ENCODE data around the gene PHLDB1.

DNA sequence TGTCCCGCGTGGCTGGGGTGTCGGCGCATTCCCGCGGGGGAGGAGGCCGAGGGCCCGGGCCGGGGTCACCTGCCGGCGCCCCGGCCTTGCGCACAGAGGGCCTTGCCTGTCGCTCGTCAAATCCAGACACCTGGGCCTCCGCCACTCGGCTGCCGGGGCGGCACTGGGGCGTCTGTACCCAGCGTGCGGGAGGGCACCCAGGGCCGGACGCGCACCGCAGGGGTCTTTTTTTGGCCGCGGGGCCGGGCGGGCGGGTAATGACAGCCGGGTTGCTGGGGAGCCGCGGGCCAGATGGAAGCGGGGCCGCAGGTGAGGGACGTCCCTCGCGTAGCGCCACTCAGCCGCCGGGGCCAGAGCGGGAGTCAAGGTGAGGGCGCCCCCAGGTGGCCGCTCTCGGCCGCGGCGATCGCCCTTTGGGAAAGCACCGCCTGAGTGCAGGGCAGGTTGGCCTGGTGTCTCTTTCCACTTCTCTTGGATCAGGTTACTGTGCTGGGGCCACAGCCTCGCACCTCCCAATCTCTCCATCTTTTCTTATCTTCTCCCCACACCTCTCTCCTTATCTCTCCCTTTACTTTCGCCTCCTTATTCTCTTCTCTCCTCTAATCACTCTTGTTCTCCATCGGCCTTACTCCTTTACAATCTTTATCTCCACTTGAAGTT lies 3.5 kb downstream of the PHLDB1 start:
- TF ChIP-seq, protein P1, sequence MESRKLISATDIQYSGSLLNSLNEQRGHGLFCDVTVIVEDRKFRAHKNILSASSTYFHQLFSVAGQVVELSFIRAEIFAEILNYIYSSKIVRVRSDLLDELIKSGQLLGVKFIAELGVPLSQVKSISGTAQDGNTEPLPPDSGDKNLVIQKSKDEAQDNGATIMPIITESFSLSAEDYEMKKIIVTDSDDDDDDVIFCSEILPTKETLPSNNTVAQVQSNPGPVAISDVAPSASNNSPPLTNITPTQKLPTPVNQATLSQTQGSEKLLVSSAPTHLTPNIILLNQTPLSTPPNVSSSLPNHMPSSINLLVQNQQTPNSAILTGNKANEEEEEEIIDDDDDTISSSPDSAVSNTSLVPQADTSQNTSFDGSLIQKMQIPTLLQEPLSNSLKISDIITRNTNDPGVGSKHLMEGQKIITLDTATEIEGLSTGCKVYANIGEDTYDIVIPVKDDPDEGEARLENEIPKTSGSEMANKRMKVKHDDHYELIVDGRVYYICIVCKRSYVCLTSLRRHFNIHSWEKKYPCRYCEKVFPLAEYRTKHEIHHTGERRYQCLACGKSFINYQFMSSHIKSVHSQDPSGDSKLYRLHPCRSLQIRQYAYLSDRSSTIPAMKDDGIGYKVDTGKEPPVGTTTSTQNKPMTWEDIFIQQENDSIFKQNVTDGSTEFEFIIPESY (IDR thresholded peaks at IDR 0.05; ENCODE audit: borderline replicate concordance, low read depth): no peak
- TF ChIP-seq TAF1 (IDR thresholded peaks at IDR 0.05; ENCODE audit: borderline replicate concordance, low read depth, low read length) (no peak), EP300 (IDR thresholded peaks at IDR 0.05; ENCODE audit: borderline replicate concordance in 1 of 2, low read depth in 1 of 2, low read length in 1 of 2) (no peak), TEAD4 (IDR thresholded peaks at IDR 0.05; ENCODE audit: borderline replicate concordance, insufficient read depth) (no peak), CHD2 (IDR thresholded peaks at IDR 0.05; ENCODE audit: low read length, partially characterized antibody) (no peak), CTCF (IDR thresholded peaks at IDR 0.05) (peak; percentile 54), POLR2AphosphoS5 (IDR thresholded peaks at IDR 0.05; ENCODE audit: low read depth, low read length) (no peak), NFIC (IDR thresholded peaks at IDR 0.05; ENCODE audit: borderline replicate concordance) (no peak), FOXJ3 (CRISPR knock-in tag; IDR thresholded peaks at IDR 0.05) (no peak), RXRA (IDR thresholded peaks at IDR 0.05; ENCODE audit: borderline replicate concordance, low read depth) (no peak), FOSL2 (IDR thresholded peaks at IDR 0.05; ENCODE audit: borderline replicate concordance, low read depth) (no peak), SMC3 (IDR thresholded peaks at IDR 0.05; ENCODE audit: low read depth, low read length) (no peak)
- TF ChIP-seq, protein P2, sequence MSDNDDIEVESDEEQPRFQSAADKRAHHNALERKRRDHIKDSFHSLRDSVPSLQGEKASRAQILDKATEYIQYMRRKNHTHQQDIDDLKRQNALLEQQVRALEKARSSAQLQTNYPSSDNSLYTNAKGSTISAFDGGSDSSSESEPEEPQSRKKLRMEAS (IDR thresholded peaks at IDR 0.05; ENCODE audit: low read depth): no peak

Data from SK-N-SH (cell line).